Liver (tissue), 2 donors: ENCODE results near the gene MYO10.

Source experiments
- CTCF ChIP-seq: fragments of 150-350 bp; IDR thresholded peaks from 2 replicates; pipeline ENCODE4 v1.5.1; 2017; ENCODE audit warnings: improper control_type of control experiment, low read depth, low read length; ENCODE audit not compliant: missing input control
- REST ChIP-seq: IDR thresholded peaks from 2 replicates; pipeline ENCODE4 v1.6.1; 2016; ENCODE audit warnings: antibody characterized with exemption, mild to moderate bottlenecking
- donor health status: healthy.

GRCh38 chr5:16812448-16812847 lies 123.6 kb downstream of the MYO10 start:
- TF ChIP-seq CTCF (no peak), REST (no peak)
